ENCODE data around the gene USPL1. TPM values are rescaled to one million over a fixed set of nuclear protein-coding genes. Genes with fewer than 3 reads are reported as not detected.

Gene USPL1
- total and polyA plus RNA-seq, 2 of the 13 experiments (the other 11 are each of a cell fraction or from before 2014, with no cell fraction given): 13.7 to 15.9 TPM

DNA sequence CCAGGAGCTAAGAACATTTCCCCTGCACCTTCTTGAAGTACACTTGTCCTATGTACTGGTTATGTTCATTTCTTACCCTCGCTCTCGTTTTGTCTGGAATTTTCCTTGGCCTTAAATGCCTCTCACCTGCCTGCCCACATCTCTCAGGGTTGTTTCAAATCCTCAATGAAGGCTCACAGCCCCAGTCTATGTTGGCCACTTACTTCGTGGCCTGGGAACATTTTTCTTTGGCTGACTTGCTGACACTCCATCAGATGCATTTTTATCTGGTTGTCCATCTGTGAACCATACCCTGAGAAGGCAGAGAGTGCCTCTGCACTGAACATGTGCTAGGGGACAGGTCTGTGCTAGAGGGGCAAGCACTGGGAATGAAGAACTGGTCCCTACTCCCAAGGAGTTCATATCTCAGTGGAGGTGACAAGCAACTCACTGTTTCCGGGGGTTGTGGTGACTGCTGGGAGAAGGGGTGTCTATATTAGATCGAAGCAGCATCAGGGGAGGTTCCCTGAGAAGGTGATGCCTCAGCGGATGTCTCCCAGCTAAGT, 53.6 kb downstream of the USPL1 start (continued):
- TF ChIP-seq, protein P1, sequence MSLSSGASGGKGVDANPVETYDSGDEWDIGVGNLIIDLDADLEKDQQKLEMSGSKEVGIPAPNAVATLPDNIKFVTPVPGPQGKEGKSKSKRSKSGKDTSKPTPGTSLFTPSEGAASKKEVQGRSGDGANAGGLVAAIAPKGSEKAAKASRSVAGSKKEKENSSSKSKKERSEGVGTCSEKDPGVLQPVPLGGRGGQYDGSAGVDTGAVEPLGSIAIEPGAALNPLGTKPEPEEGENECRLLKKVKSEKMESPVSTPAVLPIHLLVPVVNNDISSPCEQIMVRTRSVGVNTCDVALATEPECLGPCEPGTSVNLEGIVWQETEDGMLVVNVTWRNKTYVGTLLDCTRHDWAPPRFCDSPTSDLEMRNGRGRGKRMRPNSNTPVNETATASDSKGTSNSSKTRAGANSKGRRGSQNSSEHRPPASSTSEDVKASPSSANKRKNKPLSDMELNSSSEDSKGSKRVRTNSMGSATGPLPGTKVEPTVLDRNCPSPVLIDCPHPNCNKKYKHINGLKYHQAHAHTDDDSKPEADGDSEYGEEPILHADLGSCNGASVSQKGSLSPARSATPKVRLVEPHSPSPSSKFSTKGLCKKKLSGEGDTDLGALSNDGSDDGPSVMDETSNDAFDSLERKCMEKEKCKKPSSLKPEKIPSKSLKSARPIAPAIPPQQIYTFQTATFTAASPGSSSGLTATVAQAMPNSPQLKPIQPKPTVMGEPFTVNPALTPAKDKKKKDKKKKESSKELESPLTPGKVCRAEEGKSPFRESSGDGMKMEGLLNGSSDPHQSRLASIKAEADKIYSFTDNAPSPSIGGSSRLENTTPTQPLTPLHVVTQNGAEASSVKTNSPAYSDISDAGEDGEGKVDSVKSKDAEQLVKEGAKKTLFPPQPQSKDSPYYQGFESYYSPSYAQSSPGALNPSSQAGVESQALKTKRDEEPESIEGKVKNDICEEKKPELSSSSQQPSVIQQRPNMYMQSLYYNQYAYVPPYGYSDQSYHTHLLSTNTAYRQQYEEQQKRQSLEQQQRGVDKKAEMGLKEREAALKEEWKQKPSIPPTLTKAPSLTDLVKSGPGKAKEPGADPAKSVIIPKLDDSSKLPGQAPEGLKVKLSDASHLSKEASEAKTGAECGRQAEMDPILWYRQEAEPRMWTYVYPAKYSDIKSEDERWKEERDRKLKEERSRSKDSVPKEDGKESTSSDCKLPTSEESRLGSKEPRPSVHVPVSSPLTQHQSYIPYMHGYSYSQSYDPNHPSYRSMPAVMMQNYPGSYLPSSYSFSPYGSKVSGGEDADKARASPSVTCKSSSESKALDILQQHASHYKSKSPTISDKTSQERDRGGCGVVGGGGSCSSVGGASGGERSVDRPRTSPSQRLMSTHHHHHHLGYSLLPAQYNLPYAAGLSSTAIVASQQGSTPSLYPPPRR (CRISPR knock-in tag; IDR thresholded peaks at IDR 0.05; ENCODE audit: borderline replicate concordance): no peak
- TF ChIP-seq, protein P2, sequence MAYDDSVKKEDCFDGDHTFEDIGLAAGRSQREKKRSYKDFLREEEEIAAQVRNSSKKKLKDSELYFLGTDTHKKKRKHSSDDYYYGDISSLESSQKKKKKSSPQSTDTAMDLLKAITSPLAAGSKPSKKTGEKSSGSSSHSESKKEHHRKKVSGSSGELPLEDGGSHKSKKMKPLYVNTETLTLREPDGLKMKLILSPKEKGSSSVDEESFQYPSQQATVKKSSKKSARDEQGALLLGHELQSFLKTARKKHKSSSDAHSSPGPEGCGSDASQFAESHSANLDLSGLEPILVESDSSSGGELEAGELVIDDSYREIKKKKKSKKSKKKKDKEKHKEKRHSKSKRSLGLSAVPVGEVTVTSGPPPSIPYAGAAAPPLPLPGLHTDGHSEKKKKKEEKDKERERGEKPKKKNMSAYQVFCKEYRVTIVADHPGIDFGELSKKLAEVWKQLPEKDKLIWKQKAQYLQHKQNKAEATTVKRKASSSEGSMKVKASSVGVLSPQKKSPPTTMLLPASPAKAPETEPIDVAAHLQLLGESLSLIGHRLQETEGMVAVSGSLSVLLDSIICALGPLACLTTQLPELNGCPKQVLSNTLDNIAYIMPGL (CRISPR knock-in tag; IDR thresholded peaks at IDR 0.05; ENCODE audit: borderline replicate concordance in 1 of 2, low read depth in 1 of 2): no peak
- TF ChIP-seq ETV5 (CRISPR knock-in tag; IDR thresholded peaks at IDR 0.05; ENCODE audit: borderline replicate concordance): no peak
